Fibroblast of pulmonary artery (primary cell): ENCODE results near the gene IFNL3.

Experiments
- DNase-seq: peaks from one replicate; pipeline ENCODE4 v3.0.0-alpha.2; 2010; ENCODE audit warnings: low read depth
- H3K4me3 ChIP-seq: replicated peaks from 2 replicates; pipeline ENCODE4 v1.5.1; 2011; ENCODE audit warnings: low read depth, mild to moderate bottlenecking, control low read depth, low read length, moderate library complexity
- TF ChIP-seq, protein P1 (sequence below): IDR thresholded peaks from 2 replicates; pipeline ENCODE4 v1.5.1; 2011; ENCODE audit warnings: mild to moderate bottlenecking, control low read depth, low read length, inconsistent platforms; ENCODE audit errors: missing control alignments

Gene IFNL3

DNA sequence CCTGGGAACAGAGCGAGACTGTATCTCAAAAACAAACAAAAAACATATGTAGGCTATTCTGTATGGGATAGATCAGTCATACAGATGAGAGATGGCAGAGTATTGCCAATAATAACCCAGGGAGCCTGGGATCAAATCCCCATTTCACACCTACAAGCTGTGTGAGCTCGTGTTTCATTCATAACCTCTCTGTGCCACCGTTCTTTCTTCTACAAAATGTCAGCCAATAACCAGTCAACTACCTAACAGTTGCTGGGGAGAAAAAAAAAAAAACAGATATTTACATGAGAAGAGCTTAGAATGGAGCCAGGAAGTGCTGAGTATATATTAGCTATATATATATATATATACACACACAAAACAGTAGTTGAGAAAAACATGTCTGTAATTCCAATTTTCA lies 16.9 kb upstream of the IFNL3 start:
- DNase-seq: no peak
- TF ChIP-seq, protein P1, sequence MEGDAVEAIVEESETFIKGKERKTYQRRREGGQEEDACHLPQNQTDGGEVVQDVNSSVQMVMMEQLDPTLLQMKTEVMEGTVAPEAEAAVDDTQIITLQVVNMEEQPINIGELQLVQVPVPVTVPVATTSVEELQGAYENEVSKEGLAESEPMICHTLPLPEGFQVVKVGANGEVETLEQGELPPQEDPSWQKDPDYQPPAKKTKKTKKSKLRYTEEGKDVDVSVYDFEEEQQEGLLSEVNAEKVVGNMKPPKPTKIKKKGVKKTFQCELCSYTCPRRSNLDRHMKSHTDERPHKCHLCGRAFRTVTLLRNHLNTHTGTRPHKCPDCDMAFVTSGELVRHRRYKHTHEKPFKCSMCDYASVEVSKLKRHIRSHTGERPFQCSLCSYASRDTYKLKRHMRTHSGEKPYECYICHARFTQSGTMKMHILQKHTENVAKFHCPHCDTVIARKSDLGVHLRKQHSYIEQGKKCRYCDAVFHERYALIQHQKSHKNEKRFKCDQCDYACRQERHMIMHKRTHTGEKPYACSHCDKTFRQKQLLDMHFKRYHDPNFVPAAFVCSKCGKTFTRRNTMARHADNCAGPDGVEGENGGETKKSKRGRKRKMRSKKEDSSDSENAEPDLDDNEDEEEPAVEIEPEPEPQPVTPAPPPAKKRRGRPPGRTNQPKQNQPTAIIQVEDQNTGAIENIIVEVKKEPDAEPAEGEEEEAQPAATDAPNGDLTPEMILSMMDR: no peak
- no peak overlapping the region for H3K4me3 ChIP-seq

- H3K4me3 ChIP-seq: no peak overlapping the region
- TF ChIP-seq, protein P1: no peak
- DNase-seq: no peak
These were observed 12.4 kb upstream of the IFNL3 start for GRCh38 chr19:39257227-39257626.

- TF ChIP-seq, protein P1: no peak
- no peak for DNase-seq
- H3K4me3 ChIP-seq: no peak overlapping the region
These were observed 9.9 kb upstream of the IFNL3 start for GRCh38 chr19:39254531-39255345.

- no peak overlapping the region for H3K4me3 ChIP-seq
- TF ChIP-seq, protein P1: no peak
- DNase-seq: no peak
These were observed 8.8 kb upstream of the IFNL3 start for GRCh38 chr19:39253374-39254149.

DNA sequence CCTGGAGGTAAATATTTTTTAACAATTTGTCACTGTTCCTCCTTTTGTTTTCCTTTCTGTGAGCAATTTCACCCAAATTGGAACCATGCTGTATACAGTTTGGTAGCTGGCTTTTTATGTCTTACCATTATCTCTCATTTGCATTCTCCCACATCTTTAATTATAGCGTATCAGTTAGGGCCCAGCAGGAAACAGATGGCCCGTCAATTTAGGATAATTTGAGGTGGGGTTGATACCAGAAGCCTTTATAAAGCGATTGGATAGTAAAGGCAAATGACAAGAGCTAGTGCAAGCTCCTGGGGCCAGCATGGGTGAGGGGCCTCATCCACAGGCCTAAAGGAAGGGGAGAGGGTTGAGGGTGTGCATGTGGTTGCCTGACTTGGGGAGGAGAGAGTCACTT lies 7.7 kb upstream of the IFNL3 start:
- no peak overlapping the region for H3K4me3 ChIP-seq
- TF ChIP-seq, protein P1: no peak
- DNase-seq: no peak

DNA sequence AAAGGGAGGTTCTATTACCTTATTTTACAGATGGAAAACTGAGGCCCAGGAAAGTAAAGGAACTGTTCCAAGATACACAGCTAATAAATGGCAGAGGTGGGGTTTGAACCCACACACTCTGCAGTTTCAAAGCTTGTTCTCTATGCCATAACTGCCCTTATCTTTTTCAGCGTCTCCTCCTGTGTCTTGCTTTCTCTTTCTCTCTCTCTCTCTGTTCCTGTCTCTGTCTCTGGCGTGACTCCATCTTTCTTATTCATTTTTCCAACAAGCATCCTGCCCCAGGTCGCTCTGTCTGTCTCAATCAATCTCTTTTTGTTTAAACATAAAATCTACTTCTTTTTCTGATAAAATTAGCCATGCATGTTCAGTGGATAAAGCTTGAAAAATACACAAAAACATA lies 7.0 kb upstream of the IFNL3 start:
- TF ChIP-seq, protein P1: no peak
- H3K4me3 ChIP-seq: no peak overlapping the region
- no peak for DNase-seq
